ENCODE measurements around the gene KIF16B.

GRCh38 chr20:16261733-16262273 lies 311.4 kb downstream of the KIF16B start:
- TF ChIP-seq, protein P1, sequence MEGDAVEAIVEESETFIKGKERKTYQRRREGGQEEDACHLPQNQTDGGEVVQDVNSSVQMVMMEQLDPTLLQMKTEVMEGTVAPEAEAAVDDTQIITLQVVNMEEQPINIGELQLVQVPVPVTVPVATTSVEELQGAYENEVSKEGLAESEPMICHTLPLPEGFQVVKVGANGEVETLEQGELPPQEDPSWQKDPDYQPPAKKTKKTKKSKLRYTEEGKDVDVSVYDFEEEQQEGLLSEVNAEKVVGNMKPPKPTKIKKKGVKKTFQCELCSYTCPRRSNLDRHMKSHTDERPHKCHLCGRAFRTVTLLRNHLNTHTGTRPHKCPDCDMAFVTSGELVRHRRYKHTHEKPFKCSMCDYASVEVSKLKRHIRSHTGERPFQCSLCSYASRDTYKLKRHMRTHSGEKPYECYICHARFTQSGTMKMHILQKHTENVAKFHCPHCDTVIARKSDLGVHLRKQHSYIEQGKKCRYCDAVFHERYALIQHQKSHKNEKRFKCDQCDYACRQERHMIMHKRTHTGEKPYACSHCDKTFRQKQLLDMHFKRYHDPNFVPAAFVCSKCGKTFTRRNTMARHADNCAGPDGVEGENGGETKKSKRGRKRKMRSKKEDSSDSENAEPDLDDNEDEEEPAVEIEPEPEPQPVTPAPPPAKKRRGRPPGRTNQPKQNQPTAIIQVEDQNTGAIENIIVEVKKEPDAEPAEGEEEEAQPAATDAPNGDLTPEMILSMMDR (IDR thresholded peaks at IDR 0.05; ENCODE audit: control extremely low read depth in 1 of 3, insufficient read depth in 1 of 3, low read depth in 1 of 3, low read length in 3 of 3), result no peak
- TF ChIP-seq POLR2A (IDR thresholded peaks at IDR 0.05; ENCODE audit: control extremely low read depth in 1 of 2, low read depth in 2 of 2, low read length in 2 of 2) (no peak), JUN (IDR thresholded peaks at IDR 0.05; ENCODE audit: low read depth, low read length) (no peak), SAP30 (IDR thresholded peaks at IDR 0.05; ENCODE audit: insufficient read depth, insufficient replicate concordance, low read length) (no peak), CBX5 (IDR thresholded peaks at IDR 0.05; ENCODE audit: low read depth, low read length) (no peak), RAD21 (IDR thresholded peaks at IDR 0.05 in 1 of 2, conservative IDR thresholded peaks at IDR 0.05 in 1 of 2; ENCODE audit: low read depth in 2 of 2, low read length in 2 of 2) (no peak), SP1 (IDR thresholded peaks at IDR 0.05; ENCODE audit: low read depth, low read length) (no peak), POU5F1 (IDR thresholded peaks at IDR 0.05; ENCODE audit: low read depth, low read length) (no peak), ZNF274 (IDR thresholded peaks at IDR 0.05; ENCODE audit: borderline replicate concordance, extremely low read depth, low read length) (no peak), EZH2 (IDR thresholded peaks at IDR 0.05; ENCODE audit: low read depth, low read length, severe bottlenecking) (no peak)
- TF ChIP-seq, protein P2, sequence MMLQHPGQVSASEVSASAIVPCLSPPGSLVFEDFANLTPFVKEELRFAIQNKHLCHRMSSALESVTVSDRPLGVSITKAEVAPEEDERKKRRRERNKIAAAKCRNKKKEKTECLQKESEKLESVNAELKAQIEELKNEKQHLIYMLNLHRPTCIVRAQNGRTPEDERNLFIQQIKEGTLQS (IDR thresholded peaks at IDR 0.05; ENCODE audit: insufficient read depth, low read depth, low read length), result no peak

All from H1 (cell line).